Pulmonary artery endothelial cell (primary cell): ENCODE data around the gene ARAF. TPM values are rescaled to one million over a fixed set of nuclear protein-coding genes. Genes with fewer than 3 reads are reported as not detected.
"Not testable (repeated sequence)": the region's sequence is repeated elsewhere in the genome, so short reads cannot be mapped to it uniquely, and the experiment has no call there.

Experiments used
- DNase-seq: peaks from one replicate; pipeline ENCODE4 v3.0.0-alpha.2; 2011; ENCODE audit warnings: low read depth, low spot score
- total RNA-seq: library from RNA; depleted of rRNA; stranded (reverse); fragments of >200 nt; gene quantifications from 2 replicates; pipeline ENCODE4 v1.2.3, GENCODE V29; 2014

Gene ARAF
- total RNA-seq, 1 donor from 2014 or later = 10.6 TPM

DNA sequence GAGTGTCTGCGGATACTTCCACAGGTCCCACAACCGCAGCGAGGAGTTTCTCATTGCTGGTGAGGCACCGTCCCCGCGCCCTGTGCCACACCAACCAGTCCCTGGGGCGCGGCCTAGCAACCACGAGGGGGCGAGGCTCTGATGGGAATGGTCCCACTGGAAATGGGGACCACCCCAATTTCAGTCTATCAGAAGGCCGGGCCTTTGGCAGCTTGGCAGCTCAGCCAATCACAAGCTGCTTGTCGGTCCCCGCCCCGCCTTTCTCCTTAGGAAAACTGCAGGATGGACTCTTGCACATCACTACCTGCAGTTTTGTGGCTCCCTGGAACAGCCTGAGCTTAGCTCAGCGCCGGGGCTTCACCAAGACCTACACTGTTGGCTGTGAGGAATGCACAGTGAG is 24.3 kb downstream of the ARAF start:
- DNase-seq = no peak

DNA sequence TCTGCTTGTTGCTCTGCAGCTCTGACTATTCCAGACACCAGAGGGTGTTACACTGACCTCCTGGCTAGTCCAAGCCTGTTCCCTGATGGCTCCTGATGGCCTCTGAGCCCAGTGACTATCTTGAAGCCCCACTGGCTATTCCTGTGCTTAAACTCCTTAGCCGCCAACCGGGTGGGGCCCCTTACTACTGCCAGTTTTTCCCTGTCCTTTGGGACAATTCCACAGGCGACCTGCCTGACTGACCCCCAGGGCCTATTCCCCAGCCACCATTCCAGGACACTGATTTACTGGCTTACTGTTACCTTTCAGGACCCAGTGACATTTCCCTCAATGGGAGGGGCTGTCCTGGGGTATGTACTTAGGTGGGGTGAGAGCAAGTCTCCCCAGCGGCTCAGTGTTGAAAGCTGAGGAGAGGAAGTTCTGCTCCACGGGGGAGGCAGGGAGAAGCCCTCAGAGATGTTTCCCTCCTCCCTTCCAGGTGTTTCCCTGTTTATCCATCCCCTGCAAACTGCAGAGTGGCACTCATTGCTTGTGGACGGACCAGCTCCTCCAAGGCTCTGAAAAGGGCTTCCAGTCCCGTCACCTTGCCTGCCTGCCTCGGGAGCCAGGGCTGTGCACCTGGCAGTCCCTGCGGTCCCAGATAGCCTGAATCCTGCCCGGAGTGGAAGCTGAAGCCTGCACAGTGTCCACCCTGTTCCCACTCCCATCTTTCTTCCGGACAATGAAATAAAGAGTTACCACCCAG is 25.2 kb downstream of the ARAF start:
- DNase-seq = no peak

GRCh38 chrX:47587091-47587891 is 26.3 kb downstream of the ARAF start:
- no peak for DNase-seq

DNA sequence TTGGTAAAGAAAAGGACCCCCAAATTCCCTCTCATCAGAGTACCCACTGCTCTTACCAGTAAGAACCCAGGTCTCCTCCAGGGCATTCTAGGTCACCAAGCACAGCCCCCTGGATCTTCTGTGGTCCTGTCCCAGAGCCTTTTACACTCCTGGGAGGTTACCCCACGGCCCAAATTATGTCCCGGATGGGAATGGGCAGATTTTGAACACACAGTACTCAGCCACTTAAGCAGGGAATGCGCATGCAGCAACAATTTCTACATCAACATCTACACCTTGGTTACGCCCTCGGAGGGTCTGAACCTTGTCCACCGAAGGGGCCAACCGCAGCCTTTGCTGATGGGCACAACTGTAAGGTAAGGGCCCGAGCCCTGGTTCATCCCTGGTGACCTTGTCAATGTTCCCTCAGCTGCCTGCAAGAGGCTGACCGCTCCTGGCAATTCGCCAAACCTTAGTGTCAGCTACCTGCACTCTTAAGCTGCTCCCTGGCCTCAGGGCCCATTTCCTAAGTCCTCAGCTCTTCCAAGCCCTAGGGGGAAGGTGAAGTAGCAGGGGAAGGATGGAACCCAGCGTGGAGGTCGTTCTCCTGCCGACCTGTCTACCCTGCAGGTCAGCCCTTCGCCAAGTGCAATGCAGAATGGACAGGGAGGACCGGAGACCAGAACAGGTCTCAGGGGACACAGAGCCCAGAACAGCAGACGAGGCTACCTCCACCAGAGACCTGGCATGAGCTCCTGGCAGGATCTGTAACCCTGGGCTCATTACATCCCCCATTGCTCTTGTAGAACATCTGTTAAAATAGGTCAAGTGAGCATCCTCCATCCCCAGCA is 27.1 kb downstream of the ARAF start:
- DNase-seq = no peak

GRCh38 chrX:47590984-47591383 is 30.0 kb downstream of the ARAF start:
- no peak for DNase-seq

- no peak for DNase-seq
Observed at GRCh38 chrX:47593522-47593921, 32.5 kb downstream of the ARAF start.

DNA sequence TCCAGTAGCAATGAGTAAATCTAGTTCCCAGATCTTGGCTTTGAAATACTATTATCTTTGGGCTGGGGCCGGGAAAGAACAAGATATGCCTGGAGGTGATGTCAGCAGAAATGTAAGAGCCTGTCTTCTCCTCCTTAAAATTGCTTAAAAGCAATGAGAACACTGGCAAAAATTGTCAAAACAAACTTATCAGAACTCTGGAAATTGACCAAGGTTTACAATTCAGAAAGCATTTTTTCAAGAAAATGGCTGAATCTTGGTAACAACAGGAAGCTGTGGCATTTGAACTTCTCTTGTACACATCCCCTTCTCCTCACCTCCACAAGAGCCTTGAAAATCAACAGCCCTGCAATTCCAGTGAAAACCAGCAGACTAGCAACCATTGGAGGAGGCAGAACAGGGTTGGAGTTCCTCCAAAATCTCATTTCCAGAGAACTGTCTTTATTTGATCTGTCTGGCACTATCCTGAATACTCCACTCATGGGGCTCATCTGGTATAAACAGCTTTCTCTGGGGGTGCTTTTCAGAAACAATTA is 34.8 kb downstream of the ARAF start:
- DNase-seq = no peak

GRCh38 chrX:47596256-47596655 is 35.3 kb downstream of the ARAF start:
- DNase-seq = no peak

DNA sequence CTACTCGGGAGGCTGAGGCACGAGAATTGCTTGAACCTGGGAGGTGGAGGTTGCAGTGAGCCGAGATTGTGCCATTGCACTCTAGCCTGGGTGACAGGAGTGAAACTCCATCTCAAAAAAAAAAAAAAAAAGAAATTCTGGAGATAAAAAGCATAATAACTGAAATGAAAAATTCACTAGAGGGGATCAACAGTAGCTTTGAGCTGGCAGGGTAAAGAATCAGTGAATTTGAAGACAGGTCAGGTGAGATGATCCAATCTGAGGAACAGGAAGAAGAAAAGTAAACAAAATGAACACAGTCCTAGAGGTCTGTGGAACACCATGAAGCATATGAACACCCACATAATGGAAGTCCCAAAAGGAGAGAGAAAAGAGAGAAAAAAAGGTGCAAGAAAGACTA is 36.2 kb downstream of the ARAF start:
- DNase-seq = no peak

DNA sequence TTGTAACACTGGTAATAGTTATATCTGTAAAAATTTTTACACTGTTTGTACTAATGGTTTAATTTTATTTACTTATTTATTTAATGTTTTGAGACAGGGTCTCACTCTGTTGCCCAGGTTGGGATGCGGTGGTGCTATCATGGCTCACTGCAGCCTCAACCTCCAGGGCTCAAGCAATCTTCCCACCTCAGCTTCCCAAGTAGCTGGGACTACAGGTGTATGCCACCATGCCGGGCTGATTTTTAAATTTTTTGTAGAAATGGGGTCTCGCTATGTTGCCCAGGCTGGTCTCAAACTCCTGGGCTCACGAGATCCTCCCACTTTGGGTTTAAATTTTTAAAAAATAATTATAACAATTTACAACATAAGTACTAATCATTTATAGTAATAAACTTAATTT is 42.1 kb downstream of the ARAF start:
- not testable (repeated sequence) for DNase-seq

DNA sequence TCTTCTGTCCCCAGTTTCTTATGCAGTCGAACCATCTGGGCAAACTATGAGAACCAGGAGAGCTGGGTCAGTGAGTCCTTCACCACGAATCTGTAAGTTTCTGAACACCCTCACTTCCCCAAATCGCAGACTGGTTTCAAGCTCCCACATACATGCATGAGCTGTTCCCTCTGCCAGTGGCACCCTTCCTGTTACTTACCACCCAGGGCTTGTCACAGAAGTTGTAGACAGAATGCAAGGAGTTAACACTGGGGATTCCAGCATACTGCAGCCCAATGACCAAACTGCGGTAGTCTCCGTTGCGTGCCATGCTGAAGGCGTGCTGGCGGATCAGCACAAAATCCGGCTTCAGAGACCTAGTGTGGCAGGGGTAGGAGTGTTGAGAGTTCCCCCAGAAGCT is 44.0 kb downstream of the ARAF start:
- no peak for DNase-seq

DNA sequence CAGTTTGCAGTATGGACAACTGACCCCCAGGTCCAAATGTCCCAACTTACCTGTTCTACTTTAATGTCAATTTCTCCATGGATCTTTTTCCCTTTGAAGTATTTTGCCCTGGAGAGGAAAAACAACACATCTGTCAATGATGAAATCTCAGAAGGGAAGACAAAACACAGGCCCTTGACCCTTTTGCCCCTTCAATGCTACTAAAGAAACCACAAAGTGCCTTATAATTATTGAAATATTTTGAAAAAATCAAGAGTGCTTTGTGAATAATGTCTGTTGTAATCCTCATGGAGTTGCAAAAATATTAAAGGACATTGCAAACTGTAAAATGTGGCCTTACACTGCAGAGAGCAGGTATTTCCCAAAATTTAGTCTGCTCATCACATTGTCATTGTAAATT is 46.1 kb downstream of the ARAF start:
- no peak for DNase-seq

DNA sequence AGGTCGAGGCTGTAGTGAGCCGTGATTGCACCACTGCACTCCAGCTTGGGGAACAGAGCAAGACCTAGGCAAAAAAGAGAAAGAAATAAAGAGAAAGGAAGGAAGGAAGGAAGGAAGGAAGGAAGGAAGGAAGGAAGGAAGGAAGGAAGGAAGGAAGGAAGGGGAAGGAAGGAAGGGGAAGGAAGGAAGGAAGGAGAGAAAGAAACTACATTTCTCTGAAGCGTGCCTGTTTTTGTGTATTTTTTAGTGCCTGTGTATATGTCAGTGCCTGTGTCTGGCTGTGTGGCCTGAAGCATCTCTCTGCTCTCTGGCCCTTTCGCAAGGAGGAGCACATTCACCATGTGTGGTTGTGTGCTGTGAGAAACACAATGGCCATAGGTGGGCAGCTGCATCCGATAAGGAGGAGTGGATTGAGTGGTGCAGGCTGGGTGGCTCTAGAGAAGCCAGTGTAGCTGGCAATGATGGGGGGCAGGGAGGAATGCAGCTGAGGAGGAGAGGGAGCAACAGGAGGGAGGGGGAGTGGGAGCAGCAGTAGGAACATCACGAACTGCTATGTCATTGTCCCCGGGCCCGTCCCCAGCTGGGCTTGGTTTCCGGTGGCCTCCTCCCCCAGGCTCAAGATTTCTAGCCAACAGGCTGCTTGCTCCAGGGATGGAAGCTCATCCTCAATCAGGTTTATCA is 47.3 kb downstream of the ARAF start:
- no peak for DNase-seq

- no peak for DNase-seq
Observed at GRCh38 chrX:47610511-47610910, 49.5 kb downstream of the ARAF start.

DNA sequence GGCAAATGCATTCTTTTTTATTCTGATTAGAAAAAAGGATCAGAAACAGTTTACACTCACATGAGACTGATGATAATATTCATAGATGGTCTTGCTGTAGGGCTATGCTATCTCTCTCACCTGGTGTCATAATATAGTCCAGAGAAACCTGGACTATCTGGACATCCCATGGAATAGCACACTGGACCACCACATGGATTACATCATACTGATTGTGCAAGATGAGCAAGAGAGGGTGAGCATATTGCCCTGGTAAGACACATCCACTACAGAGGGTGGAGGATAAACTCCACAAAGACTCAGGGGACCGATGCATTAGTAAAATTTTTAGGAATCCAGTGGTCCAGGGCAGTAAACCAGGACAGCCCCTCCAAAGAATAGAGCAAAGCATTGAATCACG is 50.5 kb downstream of the ARAF start:
- DNase-seq = no peak

- no peak for DNase-seq
Observed at GRCh38 chrX:47611926-47612325, 50.9 kb downstream of the ARAF start.

GRCh38 chrX:47612418-47612817 is 51.4 kb downstream of the ARAF start:
- DNase-seq = no peak

GRCh38 chrX:47613082-47613481 is 52.1 kb downstream of the ARAF start:
- no peak for DNase-seq

DNA sequence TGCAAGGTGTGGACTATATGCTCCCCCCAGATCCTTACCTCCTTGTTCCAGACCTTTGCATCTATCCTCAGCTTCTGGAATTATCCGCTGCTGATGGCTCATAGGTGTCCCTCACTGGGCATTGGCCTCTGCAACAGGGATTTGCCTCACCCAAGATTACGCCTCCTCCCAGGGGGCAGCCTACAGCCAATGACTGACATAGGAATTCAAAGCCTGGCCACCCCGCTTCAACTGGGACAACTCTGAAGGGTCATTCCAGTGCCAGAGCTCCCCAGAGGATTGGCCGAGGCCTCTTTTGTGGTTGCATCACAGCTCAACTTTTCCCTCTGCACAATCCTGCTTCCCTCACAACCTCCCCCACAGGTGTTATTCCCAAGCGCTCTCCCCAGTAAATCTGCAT is 53.6 kb downstream of the ARAF start:
- no peak for DNase-seq

GRCh38 chrX:47618923-47619485 is 58.0 kb downstream of the ARAF start:
- DNase-seq = no peak
